ENCODE data around the gene INO80B.
"Not testable (repeated sequence)": the region's sequence is repeated elsewhere in the genome, so short reads cannot be mapped to it uniquely, and the experiment has no call there.

INO80B gene

GRCh38 chr2:74450570-74451190 lies 4.2 kb upstream of the INO80B start:
- DNase-seq (ENCODE audit: low read depth), result no peak

GRCh38 chr2:74457129-74457548 lies 2.3 kb downstream of the INO80B start:
- no peak for DNase-seq (ENCODE audit: low read depth)

- DNase-seq (ENCODE audit: low read depth), result peak; percentile 63
Observed at GRCh38 chr2:74457549-74458131, 2.8 kb downstream of the INO80B start.

- DNase-seq (ENCODE audit: low read depth), result peak; percentile 97
Observed at GRCh38 chr2:74458132-74458937, 3.4 kb downstream of the INO80B start, which contains the start of gene WBP1. Gene WBP1 (plus strand): TSS chr2:74458438. CDS start chr2:74458603, 165 bp downstream.

GRCh38 chr2:74458938-74459363 lies 4.1 kb downstream of the INO80B start:
- no peak for DNase-seq (ENCODE audit: low read depth)

- DNase-seq (ENCODE audit: low read depth), result not testable (repeated sequence)
Observed at GRCh38 chr2:74459503-74460118, 4.7 kb downstream of the INO80B start.

- not testable (repeated sequence) for DNase-seq (ENCODE audit: low read depth)
Observed at GRCh38 chr2:74460187-74460586, 5.3 kb downstream of the INO80B start.

GRCh38 chr2:74461187-74462053 lies 6.5 kb downstream of the INO80B start:
- DNase-seq (ENCODE audit: low read depth), result no peak

- DNase-seq (ENCODE audit: low read depth), result no peak
Observed at GRCh38 chr2:74462054-74462785, 7.3 kb downstream of the INO80B start.

- DNase-seq (ENCODE audit: low read depth), result no peak
Observed at GRCh38 chr2:74462786-74463105, 7.9 kb downstream of the INO80B start.

GRCh38 chr2:74464406-74464805 lies 9.5 kb downstream of the INO80B start:
- no peak for DNase-seq (ENCODE audit: low read depth)

GRCh38 chr2:74470742-74471141 lies 15.9 kb downstream of the INO80B start:
- not testable (repeated sequence) for DNase-seq (ENCODE audit: low read depth)

GRCh38 chr2:74471332-74472065 lies 16.6 kb downstream of the INO80B start:
- DNase-seq (ENCODE audit: low read depth), result no peak

GRCh38 chr2:74472086-74472944 lies 17.4 kb downstream of the INO80B start, which contains the start of gene MRPL53:
Gene MRPL53 (minus strand): TSS chr2:74472680. CDS start chr2:74472660, 20 bp downstream.
- peak; percentile 94 for DNase-seq (ENCODE audit: low read depth)

GRCh38 chr2:74472945-74473258 lies 18.0 kb downstream of the INO80B start:
- DNase-seq (ENCODE audit: low read depth), result no peak

GRCh38 chr2:74474481-74474880 lies 19.6 kb downstream of the INO80B start:
- no peak for DNase-seq (ENCODE audit: low read depth)

- no peak for DNase-seq (ENCODE audit: low read depth)
Observed at GRCh38 chr2:74474899-74475298, 20.0 kb downstream of the INO80B start.

- DNase-seq (ENCODE audit: low read depth), result no peak
Observed at GRCh38 chr2:74481431-74481830, 26.5 kb downstream of the INO80B start.

All from stimulated activated CD8-positive, alpha-beta memory T cell treated with anti-CD3 and anti-CD28 coated beads, Interleukin-15, amount 100 ng/mL, for 1 hour (primary cell).